Measurements from ENCODE around the gene ADAM10.

ADAM10 gene

DNA sequence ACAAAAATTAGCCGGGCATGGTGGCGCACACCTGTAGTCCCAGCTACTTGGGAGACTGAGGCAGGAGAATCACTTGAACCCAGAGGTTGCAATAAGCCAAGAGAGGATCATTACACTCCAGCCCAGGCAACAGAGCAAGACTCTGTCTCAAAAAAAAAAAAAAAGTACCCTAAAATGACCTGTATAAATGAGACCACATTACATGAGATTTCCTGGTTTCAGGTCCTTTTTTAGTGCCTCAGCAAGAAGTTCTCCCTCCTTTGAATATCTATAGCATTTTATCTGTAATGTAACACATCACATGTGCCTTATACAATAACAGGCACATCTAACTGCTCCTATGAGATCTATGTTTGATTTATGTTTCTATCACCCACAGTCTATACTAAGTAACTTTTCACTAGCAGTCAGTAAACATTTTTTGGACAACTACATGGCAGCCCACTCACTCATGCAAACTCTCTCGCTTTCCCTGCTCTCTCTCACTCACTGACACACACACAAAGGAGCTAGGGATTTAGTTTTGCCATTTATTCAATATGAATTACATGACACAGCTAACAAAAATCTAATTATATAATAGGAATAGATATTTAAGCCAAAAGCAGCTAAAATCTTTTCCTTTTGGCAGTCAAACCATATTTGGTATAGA lies 34.1 kb downstream of the ADAM10 start:
- no peak for DNase-seq

DNA sequence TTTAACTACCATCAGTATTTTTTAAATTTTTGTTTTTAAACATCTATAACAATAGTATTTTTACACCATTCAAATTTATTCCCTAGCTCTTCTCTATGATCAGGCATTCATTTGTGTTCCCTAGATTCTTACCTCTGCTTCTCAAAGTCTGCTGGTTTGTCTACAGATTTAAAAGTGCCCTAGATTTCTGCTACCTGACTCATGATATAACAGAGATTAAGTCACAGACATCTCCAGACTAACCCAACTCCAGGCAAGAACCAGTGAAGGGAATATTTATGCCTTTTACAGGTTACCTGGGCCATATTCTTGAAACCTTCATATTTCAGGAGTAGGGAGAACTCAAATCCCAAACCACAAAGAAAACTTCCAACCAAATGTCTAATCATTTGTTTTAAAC lies 38.8 kb downstream of the ADAM10 start:
- DNase-seq, result no peak

DNA sequence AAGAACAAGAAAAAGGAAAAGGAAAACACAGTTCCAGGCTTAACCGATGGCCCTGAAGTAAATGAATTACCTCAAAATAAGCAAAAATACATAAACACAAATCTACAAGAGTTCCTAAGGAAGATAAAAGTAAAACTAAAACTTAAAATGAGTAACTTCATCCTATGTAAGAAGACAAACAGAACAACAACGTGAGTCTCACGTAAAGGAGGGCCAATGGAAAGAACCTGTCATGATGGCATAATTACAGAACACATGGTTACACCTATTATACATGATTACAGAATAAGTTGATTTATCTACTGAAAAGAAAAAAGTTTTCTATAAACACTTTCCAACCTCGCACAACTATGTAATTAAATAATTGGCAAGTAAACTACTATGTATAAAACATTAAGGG lies 42.1 kb downstream of the ADAM10 start:
- DNase-seq, result no peak

DNA sequence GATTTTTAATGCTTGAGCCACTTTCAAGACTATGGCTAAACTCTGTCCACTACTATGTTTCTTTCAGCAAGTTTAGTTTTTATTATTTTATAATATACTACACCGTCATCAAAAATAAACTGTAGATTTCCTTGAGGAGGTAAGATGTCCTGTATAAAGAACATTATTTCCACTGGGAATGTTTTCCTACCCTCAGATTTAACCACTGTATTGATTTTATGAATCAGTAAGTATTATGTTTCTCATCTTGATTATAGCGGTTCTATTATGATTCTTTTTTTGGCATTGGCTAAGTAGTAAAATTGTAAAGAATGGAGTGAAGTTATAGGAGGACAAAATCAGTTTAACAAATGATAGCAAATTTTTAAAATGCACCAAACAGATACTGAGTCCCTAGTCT lies 44.4 kb downstream of the ADAM10 start:
- DNase-seq, result no peak

DNA sequence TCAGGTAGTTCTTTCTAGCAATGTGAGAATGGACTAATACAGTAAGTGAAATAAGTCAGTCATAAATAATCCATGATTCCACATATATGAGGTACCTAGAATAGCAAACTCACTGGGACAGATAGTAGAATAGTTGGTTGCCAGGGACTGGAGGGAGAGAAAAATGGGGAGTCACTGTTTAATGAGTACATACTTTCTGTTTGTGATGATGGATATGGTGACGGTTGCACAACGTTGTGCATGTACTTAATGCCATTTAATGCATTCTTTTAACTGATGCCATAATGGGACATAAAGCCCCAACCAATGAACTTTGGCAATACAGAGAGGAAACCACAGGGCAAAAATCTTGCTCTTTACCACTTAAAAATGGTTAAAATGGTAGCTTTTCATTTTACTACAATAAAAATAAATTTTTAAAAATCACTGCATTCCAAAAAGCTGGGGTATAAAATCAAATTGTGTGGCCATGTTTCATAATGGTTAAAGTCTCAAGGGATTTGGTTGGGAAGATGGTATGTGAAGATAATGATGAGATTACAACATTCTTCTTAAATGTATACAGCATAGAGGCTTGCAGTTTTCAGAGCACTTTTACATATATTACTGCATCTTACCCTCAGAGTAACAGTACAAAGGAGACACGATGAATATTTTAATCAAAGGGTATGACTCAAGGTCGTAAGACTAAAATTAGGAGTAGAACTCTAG lies 45.2 kb downstream of the ADAM10 start:
- no peak for DNase-seq

DNA sequence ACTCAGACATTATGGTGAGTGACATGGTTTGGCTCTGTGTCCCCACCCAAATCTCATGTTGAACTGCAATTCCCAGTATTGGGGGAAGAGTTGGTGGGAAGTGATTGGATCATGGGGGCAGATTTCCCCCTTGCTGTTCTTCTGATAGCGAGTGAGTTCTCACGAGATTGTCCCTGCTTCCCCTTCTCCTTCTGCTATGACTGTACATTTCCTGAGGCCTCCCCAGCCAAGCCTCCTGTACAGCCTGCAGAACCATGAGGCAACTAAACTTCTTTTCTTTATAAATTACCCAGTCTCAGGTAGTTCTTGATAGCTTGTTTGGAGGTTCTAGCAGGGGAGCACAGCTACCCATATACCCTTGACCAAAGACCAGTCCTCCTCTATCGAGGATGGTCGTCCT lies 45.9 kb downstream of the ADAM10 start:
- no peak for DNase-seq

DNA sequence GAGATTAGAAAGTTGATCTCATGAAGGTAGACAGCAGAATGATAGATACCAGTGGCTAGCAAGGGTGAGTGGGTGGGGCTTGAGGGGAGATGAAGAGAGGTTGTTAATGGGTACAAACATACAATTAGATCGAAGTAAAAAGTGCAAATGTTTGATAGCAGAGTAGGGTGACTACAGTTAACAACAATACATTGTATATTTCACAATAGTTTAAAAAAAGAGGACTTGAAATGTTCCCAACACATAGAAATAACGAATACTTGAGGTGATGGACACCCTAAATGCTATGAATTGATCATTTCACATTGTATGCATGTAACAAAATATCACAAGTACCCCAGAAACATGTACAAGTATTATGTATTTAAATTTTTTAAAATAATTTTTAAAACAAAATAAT lies 47.3 kb downstream of the ADAM10 start:
- DNase-seq, result no peak

DNA sequence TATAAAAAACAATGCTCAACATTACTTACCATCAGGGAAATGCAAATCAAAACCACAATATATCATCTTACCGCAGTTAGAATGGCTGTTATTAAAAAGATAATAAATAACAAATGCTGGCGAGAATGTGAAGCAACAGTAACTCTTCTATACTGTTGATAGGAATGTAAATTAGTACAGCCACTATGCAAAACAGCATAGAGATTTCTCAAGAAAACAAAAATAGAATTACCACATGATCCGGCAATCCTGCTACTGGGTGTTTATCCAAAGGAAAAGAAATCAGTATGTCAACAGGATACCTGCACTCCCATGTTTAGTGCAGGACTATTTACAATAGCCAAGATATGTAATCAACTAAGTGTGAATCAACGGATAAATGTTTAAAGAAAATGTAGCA lies 48.1 kb downstream of the ADAM10 start:
- no peak for DNase-seq

DNA sequence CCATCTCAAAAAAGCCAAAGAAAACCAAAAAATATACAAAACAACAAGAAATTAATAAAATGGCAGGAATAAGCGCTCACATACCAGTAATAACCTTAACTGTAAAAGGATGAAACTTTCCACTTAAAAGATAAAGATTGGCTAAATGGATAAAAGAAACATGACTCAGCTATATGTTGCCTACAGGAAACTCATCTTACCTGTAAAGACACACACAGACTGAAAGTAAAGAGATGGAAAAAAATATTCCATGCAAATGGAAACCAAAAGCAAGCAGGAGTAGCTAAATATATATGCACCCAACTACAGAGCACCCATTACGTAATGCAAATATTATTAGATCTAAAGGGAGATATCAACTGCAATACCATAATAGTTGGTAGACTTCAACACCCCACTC lies 49.7 kb downstream of the ADAM10 start:
- no peak for DNase-seq

DNA sequence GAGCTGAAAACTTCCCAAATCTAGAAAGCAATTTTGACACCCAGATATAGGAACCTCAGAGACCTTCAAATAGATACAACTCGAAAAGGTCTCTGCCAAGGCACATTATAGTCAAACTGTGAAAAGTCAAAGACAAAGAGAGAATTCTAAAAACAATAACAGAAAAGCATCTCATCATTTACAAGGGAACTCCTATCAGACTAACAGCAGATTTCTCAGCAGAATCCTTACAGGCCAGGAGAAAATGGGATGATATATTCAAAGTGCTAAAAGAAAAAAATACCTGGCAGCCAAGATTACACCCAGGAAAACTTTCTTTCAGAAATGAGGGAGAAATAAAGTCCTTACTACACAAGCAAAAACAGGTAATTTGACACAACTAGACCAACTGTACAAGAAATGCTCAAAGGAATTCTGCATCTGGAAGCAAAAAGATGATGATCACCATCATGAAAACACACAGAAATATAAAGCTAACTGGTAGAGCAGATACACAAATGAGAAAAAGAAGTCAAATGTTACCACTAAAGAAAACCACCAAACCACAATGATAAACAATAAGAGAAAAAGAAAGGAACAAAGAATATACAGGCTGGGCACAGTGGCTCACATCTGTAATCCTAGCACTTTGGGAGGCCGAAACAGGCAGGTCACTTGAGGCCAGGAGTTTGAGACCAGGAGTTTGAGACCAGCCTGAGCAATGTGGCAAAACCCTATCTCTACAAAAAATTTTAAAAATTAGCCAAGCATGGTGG lies 50.4 kb downstream of the ADAM10 start:
- no peak for DNase-seq

DNA sequence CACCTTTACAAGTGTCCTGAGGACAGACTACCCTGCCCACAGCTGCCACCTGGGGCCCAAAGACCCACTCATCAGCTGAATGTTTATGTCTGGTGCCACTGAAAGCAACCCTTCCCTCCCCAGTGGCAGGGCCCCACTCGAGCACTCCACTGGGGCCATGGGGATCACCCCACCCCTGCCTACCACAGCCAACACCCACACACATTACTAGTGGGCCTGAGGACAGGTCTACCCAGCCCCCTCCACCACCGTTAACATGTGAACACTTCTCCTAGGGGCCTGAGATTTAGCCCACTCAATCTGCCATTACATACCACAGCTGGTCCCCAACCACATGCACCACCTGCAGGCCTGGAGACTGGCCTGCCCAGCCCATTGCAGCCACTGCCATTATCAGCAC lies 52.3 kb downstream of the ADAM10 start:
- DNase-seq, result no peak

DNA sequence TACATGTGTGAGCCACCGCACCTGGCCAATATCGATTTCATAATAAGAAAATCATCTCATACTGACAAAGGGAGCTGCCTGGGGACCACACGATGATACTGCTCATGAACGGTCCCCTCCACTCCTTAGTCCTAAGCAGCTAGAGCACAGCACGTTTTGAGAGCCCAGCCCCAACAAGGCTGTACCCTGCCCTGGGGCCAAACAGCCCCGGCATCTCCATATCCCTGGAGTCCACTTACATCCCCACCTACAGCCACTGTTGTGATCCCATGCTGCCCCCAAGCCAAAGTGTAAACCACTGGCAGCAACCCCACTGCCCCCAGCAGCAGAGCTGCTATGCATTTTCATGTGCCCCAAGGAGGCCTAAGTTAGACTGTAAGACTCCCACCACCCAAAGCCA lies 52.8 kb downstream of the ADAM10 start:
- no peak for DNase-seq

DNA sequence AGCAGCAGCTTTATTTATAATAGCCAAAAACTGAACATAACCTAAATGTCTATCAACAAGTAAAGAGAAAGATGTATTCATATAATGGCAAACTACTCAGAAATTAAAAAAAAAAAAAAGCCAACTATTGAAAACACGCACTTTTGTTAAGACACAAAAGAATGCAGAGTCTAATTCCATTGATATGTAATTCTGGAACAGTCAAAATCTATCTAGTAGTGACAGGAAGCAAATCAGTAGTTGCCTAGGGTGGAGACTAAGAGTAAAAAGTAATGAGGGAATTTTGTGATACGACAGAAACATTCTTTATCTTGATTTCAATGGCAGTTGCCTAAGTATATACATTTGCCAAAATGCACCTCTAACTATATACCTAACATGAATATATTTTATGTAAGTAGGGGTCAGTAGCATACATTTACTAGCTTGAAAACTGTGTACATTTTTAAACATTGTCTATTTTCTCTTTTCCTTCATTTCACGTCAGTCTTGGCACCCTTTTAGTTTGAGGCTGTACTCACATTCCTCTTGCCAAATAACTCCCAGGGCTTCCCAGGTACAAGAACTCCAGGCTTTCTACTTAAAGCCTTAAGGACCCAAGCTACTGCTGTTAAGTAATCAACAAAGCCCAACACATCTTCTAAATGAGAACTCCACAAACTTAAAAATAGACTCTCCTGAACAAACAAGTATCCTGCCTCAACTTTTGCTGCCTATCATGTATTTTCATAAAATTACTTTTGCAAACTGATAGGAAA lies 54.7 kb downstream of the ADAM10 start:
- no peak for DNase-seq

DNA sequence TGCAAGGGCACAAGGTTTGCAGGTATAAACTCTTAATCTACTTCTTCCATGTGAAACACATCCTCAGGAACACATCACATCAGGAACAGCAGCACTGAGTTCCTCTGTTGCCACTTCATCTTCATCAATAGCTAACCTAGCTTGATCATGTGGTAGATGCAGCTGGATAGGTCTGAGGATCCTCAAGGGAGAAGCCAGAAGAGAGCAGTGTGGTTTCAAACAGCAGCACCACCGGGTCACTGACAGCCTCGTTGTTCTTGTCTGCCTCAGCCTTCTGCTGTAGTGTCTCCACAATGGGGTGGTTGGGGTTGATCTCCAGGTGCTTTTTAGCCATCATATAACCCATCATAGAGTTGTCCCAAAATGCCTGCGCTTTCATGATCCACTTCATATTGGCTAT lies 58.8 kb downstream of the ADAM10 start:
- DNase-seq, result no peak

DNA sequence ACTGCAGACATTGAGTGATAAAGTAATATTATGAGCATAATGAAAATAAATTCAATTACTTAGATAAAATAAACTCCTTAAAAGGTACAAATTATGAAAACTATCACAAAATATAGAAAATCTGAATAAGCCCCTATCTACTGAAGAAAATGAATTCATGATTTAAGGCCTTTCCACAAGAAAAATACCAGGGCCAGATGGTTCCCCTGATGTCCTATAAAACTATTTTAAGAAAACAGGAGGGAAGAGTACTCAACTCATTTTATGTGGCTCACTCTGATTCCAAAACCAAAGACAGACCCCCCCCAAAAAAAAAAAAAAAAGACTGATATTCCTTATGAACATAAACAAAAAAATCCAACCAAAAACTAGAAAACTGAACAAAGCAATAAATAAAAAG lies 59.9 kb downstream of the ADAM10 start:
- no peak for DNase-seq

DNA sequence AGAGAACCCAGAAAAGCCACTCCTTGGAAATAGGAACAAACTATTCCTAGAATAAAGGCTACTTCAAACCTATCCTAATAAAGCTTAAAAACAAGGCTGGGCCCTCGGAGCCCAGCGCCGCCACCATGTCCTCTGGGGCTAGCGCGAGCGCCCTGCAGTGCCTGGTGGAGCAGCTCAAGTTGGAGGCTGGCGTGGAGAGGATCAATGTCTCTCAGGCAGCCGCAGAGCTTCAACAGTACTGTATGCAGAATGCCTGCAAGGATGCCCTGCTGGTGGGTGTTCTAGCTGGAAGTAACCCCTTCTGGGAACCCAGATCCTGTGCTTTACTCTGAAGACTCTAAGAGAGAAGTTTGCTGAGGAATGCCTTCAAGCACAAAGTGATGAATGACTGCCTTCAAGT lies 63.2 kb downstream of the ADAM10 start:
- no peak for DNase-seq

DNA sequence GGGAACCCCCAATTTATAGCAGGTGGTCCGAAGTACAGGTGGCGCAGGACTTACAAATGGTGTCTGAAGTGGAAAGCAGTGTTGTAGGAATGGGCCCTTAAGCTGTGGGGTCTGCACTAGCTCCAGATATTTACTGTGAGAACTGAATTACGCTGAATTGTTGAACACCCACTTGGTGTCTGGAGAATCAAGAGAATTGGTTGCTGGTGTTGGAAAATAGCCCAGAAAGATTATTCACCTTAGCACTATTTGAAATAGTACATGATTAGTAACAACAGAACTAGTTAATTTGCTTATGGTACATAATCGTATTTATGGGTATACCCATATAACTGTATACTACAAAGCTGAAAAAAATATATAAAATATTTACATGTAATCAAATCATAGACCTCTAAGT lies 64.8 kb downstream of the ADAM10 start:
- no peak for DNase-seq

DNA sequence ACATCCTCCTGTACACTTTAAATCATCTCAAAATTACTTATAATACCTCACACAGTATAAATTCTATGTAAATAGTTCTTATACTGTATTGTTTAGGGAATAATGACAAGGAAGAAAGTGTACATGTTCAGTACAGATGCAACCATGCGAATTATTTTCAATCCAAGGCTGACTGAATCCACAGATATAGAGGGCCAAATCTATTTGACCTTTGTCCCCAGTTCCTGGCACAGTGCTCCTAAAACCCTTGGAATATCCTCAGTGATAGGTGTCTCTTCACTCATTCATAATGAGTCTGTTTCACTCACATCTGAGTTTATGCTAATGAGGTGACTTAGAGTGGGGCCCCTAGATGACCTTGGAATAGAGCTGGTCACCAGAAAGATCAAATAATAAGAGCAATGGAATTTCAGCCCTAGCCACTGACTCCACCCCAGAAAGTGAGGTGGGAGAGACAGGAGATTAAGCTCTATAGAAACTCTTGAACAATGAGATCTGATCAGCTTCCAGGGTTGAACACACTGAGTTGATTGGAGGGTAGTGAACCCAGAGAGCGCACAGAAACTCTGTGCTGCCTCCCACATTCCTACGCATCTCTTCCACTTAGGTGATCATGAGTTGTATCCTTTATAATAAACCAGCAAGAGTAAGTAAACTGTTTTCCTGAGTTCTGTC lies 65.3 kb downstream of the ADAM10 start:
- DNase-seq, result no peak

DNA sequence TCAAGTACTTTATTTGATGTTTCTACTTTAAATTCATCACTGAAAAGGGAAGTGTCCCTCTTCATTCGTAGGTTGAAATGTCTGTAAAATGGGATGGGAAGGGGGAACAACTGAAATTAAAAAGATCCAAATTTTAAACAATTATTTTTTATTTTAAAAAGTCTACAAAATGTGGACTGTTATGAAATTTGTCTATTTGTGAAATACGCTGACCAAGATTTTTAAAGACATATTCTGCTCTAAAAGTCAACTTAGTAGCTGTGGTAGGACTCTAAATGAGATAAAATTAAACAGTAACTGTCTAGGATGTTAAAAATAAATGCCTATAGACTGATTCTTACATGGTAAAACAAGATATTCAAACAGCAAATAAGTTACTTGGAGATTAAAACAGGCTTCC lies 67.3 kb downstream of the ADAM10 start:
- DNase-seq, result no peak

DNA sequence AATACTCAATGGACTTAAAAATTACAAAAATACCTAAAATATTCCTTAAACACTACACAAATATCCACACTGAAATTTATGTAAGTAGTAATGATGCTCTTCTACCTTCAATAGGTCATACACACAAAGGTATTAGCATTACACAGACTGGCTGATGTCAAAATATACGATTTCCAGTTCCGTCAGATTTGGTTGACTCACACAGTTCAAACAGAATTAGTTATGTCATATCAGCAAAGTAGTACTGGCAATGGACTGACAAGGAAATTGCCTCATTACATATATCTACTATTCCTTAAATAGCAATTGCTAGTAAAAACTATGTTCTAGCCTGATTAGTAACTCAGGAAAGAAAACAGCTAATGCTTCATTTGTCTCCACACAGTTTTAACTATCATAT lies 70.8 kb downstream of the ADAM10 start:
- DNase-seq, result no peak

DNA sequence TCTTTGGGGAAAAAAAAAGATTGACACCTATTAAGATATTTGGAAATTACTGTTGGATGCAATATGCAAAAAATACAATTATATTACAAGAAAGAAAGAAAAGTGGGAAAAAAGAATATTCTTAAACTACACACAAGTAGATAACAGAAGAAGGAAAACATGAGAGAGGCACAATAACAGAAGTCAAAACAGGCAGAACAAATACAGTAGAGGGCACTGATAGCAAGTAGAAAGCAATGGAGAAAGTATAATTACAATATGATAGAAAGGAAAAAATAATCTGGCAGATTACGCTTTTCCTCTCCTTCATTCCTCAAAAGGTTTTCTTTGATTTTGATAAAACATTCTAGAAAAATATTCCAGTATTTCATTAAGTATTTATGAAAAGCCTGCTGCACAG lies 72.1 kb downstream of the ADAM10 start:
- DNase-seq, result no peak

DNA sequence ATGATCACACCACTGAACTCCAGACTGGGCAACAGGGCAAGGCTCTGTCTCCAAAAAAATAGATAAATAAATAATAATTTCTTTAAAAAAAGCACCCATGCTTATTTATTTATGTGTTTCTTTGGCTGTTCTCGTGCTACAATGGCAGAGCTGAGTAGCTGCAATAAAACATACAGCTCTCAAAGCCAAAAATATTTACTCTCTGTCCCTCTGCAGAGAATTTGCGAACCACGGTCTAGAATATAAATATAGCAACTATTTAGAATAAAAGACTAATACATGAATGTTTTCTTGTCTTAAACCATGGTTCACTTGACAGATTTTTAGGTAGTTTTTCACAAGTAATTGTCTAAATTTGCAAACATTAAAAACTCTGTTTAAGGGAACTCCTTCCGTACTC lies 72.7 kb downstream of the ADAM10 start:
- no peak for DNase-seq

DNA sequence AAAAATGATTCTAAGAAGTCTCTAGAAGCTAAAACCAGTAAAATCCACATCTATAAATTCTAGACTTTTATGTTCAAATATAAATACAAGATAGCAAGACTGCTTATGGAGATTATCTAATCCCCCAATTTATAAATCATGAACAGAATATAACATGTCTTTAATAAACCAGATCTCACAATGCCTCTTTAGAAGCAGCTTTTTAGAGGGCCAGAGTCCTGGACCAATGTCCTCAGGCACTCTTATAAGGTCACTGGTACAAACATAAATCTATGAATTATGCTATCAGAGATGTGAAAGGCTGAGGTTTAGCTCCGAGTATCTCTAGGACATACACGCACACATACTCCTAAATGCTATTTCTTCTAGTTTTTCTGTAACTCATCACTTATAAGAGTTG lies 78.3 kb downstream of the ADAM10 start:
- no peak for DNase-seq

All from NCI-H774 (cell line).